ENCODE measurements around the gene ZNF410.

ZNF410 gene

GRCh38 chr14:73958591-73958990 is 71.9 kb downstream of the ZNF410 start:
- DNase-seq = no peak

DNA sequence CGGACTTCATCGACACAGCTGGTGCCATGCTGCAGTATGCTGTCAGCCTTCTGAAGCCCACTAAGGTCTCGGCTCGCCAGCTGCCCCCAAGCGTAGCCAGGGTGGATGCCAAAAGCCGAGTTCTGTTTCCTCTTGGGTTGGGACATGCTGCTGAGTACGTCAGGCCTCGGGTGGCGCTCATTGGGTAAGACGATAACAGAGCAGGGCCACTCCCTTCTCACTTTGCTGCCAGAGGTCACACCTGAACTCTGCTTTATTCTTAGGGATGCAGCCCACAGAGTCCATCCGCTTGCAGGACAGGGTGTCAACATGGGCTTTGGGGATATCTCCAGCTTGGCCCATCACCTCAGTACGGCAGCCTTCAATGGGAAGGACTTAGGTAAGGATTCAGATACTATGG is 74.5 kb downstream of the ZNF410 start:
- DNase-seq = no peak

- no peak for DNase-seq
Measured at GRCh38 chr14:73965216-73965615, 78.6 kb downstream of the ZNF410 start.

GRCh38 chr14:73968885-73969284 is 82.2 kb downstream of the ZNF410 start:
- no peak for DNase-seq

GRCh38 chr14:73973497-73973896 is 86.8 kb downstream of the ZNF410 start:
- DNase-seq = no peak

- DNase-seq = no peak
Measured at GRCh38 chr14:73976125-73976524, 89.5 kb downstream of the ZNF410 start.

- DNase-seq = no peak
Measured at GRCh38 chr14:73977896-73978295, 91.2 kb downstream of the ZNF410 start.
